ENCODE measurements around the gene LAMTOR1.

Gene LAMTOR1

DNA sequence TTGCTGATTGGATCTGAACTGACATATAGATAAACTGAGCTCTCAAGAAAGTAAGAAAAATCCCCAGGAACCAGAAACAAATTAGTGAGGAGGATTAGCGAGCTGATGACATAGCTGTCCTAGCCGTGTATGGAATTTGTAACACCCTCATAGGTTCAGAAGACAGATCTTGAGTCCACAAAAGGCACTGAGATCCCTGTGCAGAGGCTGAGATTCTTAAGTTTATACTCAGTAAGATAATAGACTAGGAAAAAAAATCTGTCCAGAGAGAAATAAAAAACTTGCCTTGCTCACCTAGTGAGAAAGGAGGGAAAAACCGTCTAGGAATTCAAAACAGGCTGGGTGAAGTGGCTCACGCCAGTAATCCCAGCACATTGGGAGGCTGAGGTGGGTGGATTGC is 27.3 kb downstream of the LAMTOR1 start:
- H3K4me3 ChIP-seq (ENCODE audit: insufficient read depth, low read length, poor library complexity, severe bottlenecking), result no peak overlapping the region
- H3K9ac ChIP-seq (ENCODE audit: low read length), result no peak overlapping the region
- 0 out of 2 replicates have a peak overlapping the region, but pooled peaks have one; percentile 10 for H3K27ac ChIP-seq (ENCODE audit: low read depth, low read length)
- H3F3A ChIP-seq (ENCODE audit: insufficient read depth), result no peaks in the 10 kb centered on the region
- H3K36me3 ChIP-seq (ENCODE audit: low read length), result no peaks in the 10 kb centered on the region
- no peaks in the 10 kb centered on the region for H3K9me3 ChIP-seq (ENCODE audit: insufficient read depth, low read length)
- no peaks in the 10 kb centered on the region for H3K9me2 ChIP-seq (replicated peaks; ENCODE audit: insufficient read depth, low read length)
- peaks cover 92% of the 10 kb centered on the region for H3K79me2 ChIP-seq (ENCODE audit: insufficient read depth, low read length)
- peaks cover 3% of the 10 kb centered on the region; the same call in 1 of the 2 replicates for H4K20me1 ChIP-seq (ENCODE audit: low read depth, low read length)
- no peak for TF ChIP-seq EZH2phosphoT487 (conservative IDR thresholded peaks at IDR 0.05; ENCODE audit: low read length)
- TF ChIP-seq, protein P1, sequence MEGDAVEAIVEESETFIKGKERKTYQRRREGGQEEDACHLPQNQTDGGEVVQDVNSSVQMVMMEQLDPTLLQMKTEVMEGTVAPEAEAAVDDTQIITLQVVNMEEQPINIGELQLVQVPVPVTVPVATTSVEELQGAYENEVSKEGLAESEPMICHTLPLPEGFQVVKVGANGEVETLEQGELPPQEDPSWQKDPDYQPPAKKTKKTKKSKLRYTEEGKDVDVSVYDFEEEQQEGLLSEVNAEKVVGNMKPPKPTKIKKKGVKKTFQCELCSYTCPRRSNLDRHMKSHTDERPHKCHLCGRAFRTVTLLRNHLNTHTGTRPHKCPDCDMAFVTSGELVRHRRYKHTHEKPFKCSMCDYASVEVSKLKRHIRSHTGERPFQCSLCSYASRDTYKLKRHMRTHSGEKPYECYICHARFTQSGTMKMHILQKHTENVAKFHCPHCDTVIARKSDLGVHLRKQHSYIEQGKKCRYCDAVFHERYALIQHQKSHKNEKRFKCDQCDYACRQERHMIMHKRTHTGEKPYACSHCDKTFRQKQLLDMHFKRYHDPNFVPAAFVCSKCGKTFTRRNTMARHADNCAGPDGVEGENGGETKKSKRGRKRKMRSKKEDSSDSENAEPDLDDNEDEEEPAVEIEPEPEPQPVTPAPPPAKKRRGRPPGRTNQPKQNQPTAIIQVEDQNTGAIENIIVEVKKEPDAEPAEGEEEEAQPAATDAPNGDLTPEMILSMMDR (IDR thresholded peaks at IDR 0.05; ENCODE audit: insufficient read depth, low read length, poor library complexity, severe bottlenecking), result no peak
- no peak overlapping the region for H2AFZ ChIP-seq (ENCODE audit: low read depth, low read length, severe bottlenecking)
- no peak overlapping the region for H3K4me2 ChIP-seq (ENCODE audit: low read depth, low read length, poor library complexity, severe bottlenecking)
- no peaks in the 10 kb centered on the region for H3K27me3 ChIP-seq (ENCODE audit: low read length)

DNA sequence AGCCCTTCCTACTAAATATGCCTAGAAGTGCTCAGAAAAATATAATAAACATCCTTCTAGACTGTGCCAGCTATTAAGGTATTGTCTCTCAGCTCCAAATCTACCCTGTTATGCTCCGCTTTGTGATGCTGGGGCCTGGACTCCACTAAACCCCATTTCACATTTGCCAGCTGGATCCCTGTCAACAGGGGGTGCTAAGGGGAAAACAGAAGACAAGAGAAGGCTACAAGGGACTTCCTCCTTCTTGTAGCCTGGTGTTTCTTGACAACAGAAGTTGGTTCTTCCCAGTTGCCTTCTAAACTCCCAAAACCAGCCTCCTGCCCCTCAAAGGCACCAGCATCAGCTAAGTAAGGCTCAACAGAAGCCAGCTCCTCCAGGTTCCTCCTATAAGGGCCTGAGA is 28.0 kb downstream of the LAMTOR1 start:
- no peaks in the 10 kb centered on the region for H3K9me2 ChIP-seq (replicated peaks; ENCODE audit: insufficient read depth, low read length)
- no peak overlapping the region for H3K4me2 ChIP-seq (ENCODE audit: low read depth, low read length, poor library complexity, severe bottlenecking)
- TF ChIP-seq, protein P1 (IDR thresholded peaks at IDR 0.05; ENCODE audit: insufficient read depth, low read length, poor library complexity, severe bottlenecking), result peak; percentile 8
- no peak for TF ChIP-seq EZH2phosphoT487 (conservative IDR thresholded peaks at IDR 0.05; ENCODE audit: low read length)
- H2AFZ ChIP-seq (ENCODE audit: low read depth, low read length, severe bottlenecking), result no peak overlapping the region
- H3K36me3 ChIP-seq (ENCODE audit: low read length), result no peaks in the 10 kb centered on the region
- H3K27ac ChIP-seq (ENCODE audit: low read depth, low read length), result peak overlapping the region; percentile 10; the same call in 1 of the 2 replicates
- peaks cover 3% of the 10 kb centered on the region; the same call in 1 of the 2 replicates for H4K20me1 ChIP-seq (ENCODE audit: low read depth, low read length)
- H3K79me2 ChIP-seq (ENCODE audit: insufficient read depth, low read length), result peaks cover 98% of the 10 kb centered on the region
- H3K27me3 ChIP-seq (ENCODE audit: low read length), result no peaks in the 10 kb centered on the region
- no peak overlapping the region for H3K4me3 ChIP-seq (ENCODE audit: insufficient read depth, low read length, poor library complexity, severe bottlenecking)
- H3K9me3 ChIP-seq (ENCODE audit: insufficient read depth, low read length), result no peaks in the 10 kb centered on the region
- no peak overlapping the region for H3K9ac ChIP-seq (ENCODE audit: low read length)
- H3F3A ChIP-seq (ENCODE audit: insufficient read depth), result no peaks in the 10 kb centered on the region

DNA sequence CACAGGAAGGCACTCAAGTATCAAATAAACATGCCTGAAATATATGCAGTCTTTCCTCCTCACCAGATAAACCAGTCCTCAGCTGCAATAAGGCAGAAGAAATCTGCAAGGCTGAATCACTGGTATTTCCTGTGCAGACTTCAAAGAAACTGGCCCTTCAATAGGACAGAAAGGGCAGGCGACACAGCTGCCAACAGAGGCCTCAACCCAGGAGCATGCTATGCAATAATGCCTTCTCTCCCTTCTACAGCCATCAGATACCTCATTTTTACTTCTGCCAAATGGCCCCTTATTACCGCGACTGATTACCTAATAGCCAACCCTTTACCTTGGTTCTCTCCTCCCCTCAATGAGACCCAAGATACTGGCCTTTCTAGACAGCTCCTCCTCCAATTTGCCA is 30.7 kb downstream of the LAMTOR1 start:
- H2AFZ ChIP-seq (ENCODE audit: low read depth, low read length, severe bottlenecking), result no peak overlapping the region
- H3K36me3 ChIP-seq (ENCODE audit: low read length), result peaks cover 7% of the 10 kb centered on the region; the same call in 1 of the 2 replicates
- no peaks in the 10 kb centered on the region for H3F3A ChIP-seq (ENCODE audit: insufficient read depth)
- no peak overlapping the region for H3K9ac ChIP-seq (ENCODE audit: low read length)
- H3K27me3 ChIP-seq (ENCODE audit: low read length), result no peaks in the 10 kb centered on the region
- peaks cover 97% of the 10 kb centered on the region for H3K79me2 ChIP-seq (ENCODE audit: insufficient read depth, low read length)
- TF ChIP-seq, protein P1 (IDR thresholded peaks at IDR 0.05; ENCODE audit: insufficient read depth, low read length, poor library complexity, severe bottlenecking), result no peak
- no peak for TF ChIP-seq EZH2phosphoT487 (conservative IDR thresholded peaks at IDR 0.05; ENCODE audit: low read length)
- H4K20me1 ChIP-seq (ENCODE audit: low read depth, low read length), result peaks cover 3% of the 10 kb centered on the region; the same call in 1 of the 2 replicates
- no peak overlapping the region for H3K4me2 ChIP-seq (ENCODE audit: low read depth, low read length, poor library complexity, severe bottlenecking)
- H3K9me3 ChIP-seq (ENCODE audit: insufficient read depth, low read length), result no peaks in the 10 kb centered on the region
- no peak overlapping the region for H3K27ac ChIP-seq (ENCODE audit: low read depth, low read length)
- H3K9me2 ChIP-seq (replicated peaks; ENCODE audit: insufficient read depth, low read length), result no peaks in the 10 kb centered on the region
- H3K4me3 ChIP-seq (ENCODE audit: insufficient read depth, low read length, poor library complexity, severe bottlenecking), result no peak overlapping the region

All from SU-DHL-6 (cell line).